ENCODE measurements around the gene NINJ2. TPM values are rescaled to one million over a fixed set of nuclear protein-coding genes. Genes with fewer than 3 reads are reported as not detected.
A peak's percentile ranks its signal among the peaks of the same experiment; 100 is the strongest.
"Not testable (repeated sequence)": the region's sequence is repeated elsewhere in the genome, so short reads cannot be mapped to it uniquely, and the experiment has no call there.

The NINJ2 gene
- total RNA-seq, 1 experiment from 2014 or later, result not detected

DNA sequence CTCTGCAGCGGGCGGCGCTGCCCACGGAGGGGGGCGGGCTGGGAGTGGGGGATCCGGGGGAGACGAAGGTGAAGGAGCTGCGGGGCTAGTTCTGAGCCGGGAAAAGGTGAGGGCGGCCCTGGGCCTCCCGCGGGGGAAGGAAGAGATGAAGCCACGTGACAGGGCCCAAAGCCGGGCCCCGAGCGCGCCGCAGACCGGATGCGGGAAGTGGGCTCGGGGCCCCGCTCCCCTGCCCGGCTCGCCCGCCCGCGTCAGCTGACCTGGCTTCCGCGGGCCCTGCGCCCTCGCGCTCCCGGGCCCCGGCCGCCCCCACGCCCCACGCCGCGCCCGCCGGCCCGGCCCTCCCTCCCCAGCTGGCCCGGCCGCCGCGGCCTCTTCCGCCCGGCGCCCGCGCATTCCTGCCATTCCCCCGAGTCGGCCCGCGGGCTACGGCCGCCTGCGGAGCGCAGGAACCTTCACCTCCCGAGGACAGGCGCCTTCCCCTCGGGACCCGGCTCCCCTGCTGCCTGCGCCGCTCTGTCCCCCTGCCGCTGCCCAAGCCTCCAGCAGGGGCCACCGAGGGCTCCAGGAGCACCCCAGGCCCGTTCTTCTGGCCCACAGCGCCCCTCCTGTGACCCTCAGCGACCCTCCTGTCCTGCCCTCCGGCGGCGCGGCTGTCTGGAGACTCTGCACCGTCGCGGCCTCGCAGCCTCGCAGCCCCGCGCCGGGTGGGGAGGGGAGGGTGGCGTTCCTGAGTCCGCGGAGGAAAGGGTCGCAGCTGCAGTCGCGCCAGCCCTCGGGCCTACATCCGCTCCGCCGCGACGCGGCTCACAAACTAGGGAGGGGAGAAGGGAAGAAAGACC lies 20.4 kb downstream of the NINJ2 start:
- peak; percentile 59 for DNase-seq (ENCODE audit: low read depth)

- not testable (repeated sequence) for DNase-seq (ENCODE audit: low read depth)
These were observed 21.9 kb downstream of the NINJ2 start for GRCh38 chr12:641321-641720.

- no peak for DNase-seq (ENCODE audit: low read depth)
These were observed 22.5 kb downstream of the NINJ2 start for GRCh38 chr12:640773-641172.

DNA sequence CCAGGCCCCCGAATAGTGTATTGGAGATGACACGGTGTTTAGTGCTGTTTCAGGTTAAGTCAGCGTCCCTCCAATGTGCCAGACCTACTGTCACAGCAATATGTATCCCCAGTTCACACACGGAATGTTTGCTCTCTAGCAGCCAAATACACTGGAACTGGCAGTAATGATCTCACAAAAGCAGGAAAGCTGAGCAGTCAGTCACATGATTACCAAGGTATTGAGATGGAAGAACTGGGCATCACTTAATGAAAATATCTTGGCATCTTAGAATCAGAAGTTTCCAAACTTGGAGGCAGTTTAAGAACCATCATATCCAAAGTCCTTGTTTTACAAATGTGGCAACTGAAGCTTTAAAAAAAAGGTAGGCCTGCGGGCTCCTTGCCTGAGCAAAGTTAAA lies 23.3 kb downstream of the NINJ2 start:
- no peak for DNase-seq (ENCODE audit: low read depth)

- no peak for DNase-seq (ENCODE audit: low read depth)
These were observed 23.7 kb downstream of the NINJ2 start for GRCh38 chr12:639566-639965.

GRCh38 chr12:638953-639557 lies 24.2 kb downstream of the NINJ2 start:
- DNase-seq (ENCODE audit: low read depth), result no peak

- no peak for DNase-seq (ENCODE audit: low read depth)
These were observed 26.6 kb downstream of the NINJ2 start for GRCh38 chr12:636632-637031.

GRCh38 chr12:633731-634130 lies 29.5 kb downstream of the NINJ2 start:
- no peak for DNase-seq (ENCODE audit: low read depth)

DNA sequence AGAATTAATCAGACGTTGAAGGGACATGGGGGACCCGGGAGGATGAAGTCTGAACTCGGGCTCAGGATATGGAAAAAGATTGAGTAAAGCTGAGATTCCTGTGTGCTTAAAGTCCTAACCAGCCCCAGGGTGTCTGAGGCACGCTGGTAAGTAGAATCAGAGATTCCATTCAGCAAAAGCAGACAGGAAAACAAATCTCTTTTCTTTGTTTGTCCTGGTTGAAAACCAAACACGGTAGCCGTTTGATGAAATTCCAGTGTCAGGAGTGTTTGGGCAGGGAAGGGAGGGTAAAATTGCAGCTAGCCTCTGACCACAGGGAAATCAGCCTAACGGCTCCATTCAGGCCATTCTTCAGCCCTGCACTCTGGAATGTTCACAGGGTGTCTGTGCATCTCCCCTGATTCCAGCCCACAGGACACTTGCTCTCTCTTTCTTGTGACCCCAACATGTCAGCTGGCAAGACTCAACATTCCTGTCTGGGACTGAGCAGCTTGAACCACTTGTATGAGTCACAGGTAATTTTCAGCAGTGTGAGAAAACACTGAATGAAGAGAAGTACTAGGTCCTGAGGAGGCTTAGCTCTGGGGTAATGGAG lies 31.0 kb downstream of the NINJ2 start:
- DNase-seq (ENCODE audit: low read depth), result peak; percentile 94

GRCh38 chr12:630656-631632 lies 32.3 kb downstream of the NINJ2 start:
- no peak for DNase-seq (ENCODE audit: low read depth)

GRCh38 chr12:628742-629078 lies 34.5 kb downstream of the NINJ2 start:
- DNase-seq (ENCODE audit: low read depth), result not testable (repeated sequence)

GRCh38 chr12:627863-628741 lies 35.1 kb downstream of the NINJ2 start:
- DNase-seq (ENCODE audit: low read depth), result no peak

DNA sequence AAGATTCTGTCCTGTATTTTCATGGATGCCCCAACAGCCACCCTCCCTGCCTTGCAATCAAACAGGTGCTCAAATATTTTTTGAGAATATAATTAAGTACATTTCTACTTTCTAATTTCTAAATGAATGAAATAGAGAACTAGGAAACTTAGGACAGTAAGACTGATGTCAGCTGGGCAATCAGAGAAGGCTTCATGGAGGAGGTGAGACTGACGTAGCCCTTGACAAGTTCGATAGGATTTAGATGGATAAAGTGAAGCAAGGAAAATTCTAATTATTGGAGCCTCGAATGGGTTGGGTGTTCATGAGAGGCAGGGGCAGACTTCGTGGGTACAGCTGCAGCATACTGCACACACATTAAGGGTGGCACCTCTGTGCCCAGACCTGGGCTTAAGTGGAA lies 36.0 kb downstream of the NINJ2 start:
- DNase-seq (ENCODE audit: low read depth), result no peak

GRCh38 chr12:625998-626397 lies 37.2 kb downstream of the NINJ2 start:
- no peak for DNase-seq (ENCODE audit: low read depth)

- DNase-seq (ENCODE audit: low read depth), result no peak
These were observed 39.3 kb downstream of the NINJ2 start for GRCh38 chr12:623865-624372.

DNA sequence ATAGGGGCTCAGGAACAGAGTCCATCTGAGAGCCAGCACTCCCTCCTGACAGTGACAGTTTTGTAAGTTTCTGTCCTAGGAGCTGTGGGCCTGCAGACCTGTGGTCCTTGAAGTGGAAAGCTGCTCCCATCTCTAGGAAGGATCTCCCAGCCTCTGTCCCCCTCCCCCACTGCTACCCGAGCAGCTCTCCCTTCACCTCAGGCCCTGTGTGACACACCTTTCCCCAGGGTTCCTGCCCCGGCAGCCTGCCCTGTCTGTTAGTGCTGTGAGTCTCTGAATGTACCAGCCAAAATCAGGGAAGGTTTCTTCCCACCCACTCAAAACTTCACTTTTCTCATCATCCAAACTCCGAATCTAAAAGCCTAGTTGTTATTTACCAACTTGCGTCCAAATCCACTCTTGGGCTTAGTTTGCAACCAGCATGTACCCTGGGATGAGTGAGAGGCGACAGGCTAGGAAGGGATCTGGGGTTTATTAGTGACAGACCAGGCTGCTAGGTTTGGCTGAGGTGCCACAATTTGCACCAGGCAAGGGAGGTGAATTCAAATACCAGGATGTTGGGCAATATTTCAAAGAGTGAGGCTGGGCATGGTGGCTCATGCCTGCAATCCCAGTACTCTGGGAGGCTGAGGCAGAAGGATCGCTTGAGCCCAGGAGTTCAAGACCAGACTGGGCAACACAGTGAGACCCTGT lies 39.9 kb downstream of the NINJ2 start:
- DNase-seq (ENCODE audit: low read depth), result no peak

GRCh38 chr12:622416-622815 lies 40.8 kb downstream of the NINJ2 start:
- DNase-seq (ENCODE audit: low read depth), result no peak

- no peak for DNase-seq (ENCODE audit: low read depth)
These were observed 43.9 kb downstream of the NINJ2 start for GRCh38 chr12:619346-619745.

DNA sequence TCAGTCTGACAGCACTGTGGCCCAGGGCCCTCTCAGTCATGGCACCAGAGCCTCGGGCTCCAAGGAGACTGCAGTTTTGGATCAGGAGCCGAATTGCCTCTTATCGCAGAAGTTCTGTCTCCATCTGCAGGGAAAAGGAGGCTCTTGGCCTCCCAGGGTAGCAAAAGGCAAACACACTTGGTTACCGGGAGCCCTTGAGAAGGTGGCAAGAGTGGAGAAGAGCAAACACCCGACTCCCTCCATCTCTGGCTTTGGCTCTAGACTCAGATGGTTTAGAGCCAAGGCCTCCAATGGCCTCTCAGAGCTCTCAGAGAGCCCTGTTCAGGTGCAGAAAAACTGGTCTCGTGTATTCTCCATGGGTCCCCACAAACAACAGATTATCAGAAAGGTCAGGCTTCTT lies 44.6 kb downstream of the NINJ2 start:
- DNase-seq (ENCODE audit: low read depth), result no peak
